ENCODE results near the gene STK17A. TPM values are rescaled to one million over a fixed set of nuclear protein-coding genes. Genes with fewer than 3 reads are reported as not detected.

Gene STK17A
- total RNA-seq, 4 donors from 2014 or later: 6.5 to 17.1 (median 13.3) TPM

GRCh38 chr7:43646603-43647338, 63.9 kb downstream of the STK17A start:
- TF ChIP-seq POLR2A (IDR thresholded peaks at IDR 0.05): no peak
- TF ChIP-seq CTCF (IDR thresholded peaks at IDR 0.05): no peak
- 54 to 57% methylated on average over 8 of the region's 8 CpGs for WGBS, 2 donors
- no peak for DNase-seq (ENCODE audit: low spot score in 2 of 2)
- intact Hi-C loops (cut with DNase I; ENCODE audit: low total_unique reads): no loop called here
- no peak overlapping the region for H3K4me3 ChIP-seq (ENCODE audit: low read depth, poor library complexity, severe bottlenecking)

GRCh38 chr7:43647339-43647672, 64.4 kb downstream of the STK17A start:
- 43 to 54% methylated on average over 7 of the region's 7 CpGs for WGBS, 2 donors
- no peak for DNase-seq (ENCODE audit: low spot score in 2 of 2)
- H3K4me3 ChIP-seq (ENCODE audit: low read depth, poor library complexity, severe bottlenecking): no peak overlapping the region
- intact Hi-C loops (cut with DNase I; ENCODE audit: low total_unique reads): no loop called here
- no peak for TF ChIP-seq POLR2A (IDR thresholded peaks at IDR 0.05)

- H3K4me3 ChIP-seq (ENCODE audit: low read depth, poor library complexity, severe bottlenecking): no peak overlapping the region
- intact Hi-C loops (cut with DNase I; ENCODE audit: low total_unique reads): no loop called here
- TF ChIP-seq CTCF (IDR thresholded peaks at IDR 0.05) (no peak), POLR2A (IDR thresholded peaks at IDR 0.05) (no peak)
- WGBS, 2 donors: 17 to 19% methylated on average over 10 of the region's 10 CpGs
- DNase-seq (ENCODE audit: low spot score in 2 of 2): peak; percentile 86 to 90
Observed at GRCh38 chr7:43647673-43648472, 65.0 kb downstream of the STK17A start.

GRCh38 chr7:43648473-43649406, 65.8 kb downstream of the STK17A start:
- intact Hi-C loops (cut with DNase I; ENCODE audit: low total_unique reads): no loop called here
- 26% methylated on average over 8 of the region's 8 CpGs for WGBS, 2 donors
- no peak for DNase-seq (ENCODE audit: low spot score in 2 of 2)
- TF ChIP-seq POLR2A (IDR thresholded peaks at IDR 0.05) (no peak), CTCF (IDR thresholded peaks at IDR 0.05) (no peak)
- H3K4me3 ChIP-seq (ENCODE audit: low read depth, poor library complexity, severe bottlenecking): no peak overlapping the region

GRCh38 chr7:43649755-43650274, 66.9 kb downstream of the STK17A start:
- intact Hi-C loops (cut with DNase I; ENCODE audit: low total_unique reads): no loop called here
- WGBS, 2 donors: 75 to 81% methylated on average over 4 of the region's 4 CpGs
- DNase-seq (ENCODE audit: low spot score in 2 of 2): no peak
- H3K4me3 ChIP-seq (ENCODE audit: low read depth, poor library complexity, severe bottlenecking): no peak overlapping the region
- no peak for TF ChIP-seq CTCF (IDR thresholded peaks at IDR 0.05)
- TF ChIP-seq POLR2A (IDR thresholded peaks at IDR 0.05): no peak
